Measurements from ENCODE around the gene IAPP.
"Not testable (repeated sequence)": the region's sequence is repeated elsewhere in the genome, so short reads cannot be mapped to it uniquely, and the experiment has no call there.

- not testable (repeated sequence) for TF ChIP-seq CTCF, POLR2A (IDR thresholded peaks at IDR 0.05)
These were observed 45.7 kb downstream of the IAPP start for GRCh38 chr12:21418398-21418797.
